MCF 10A (cell line): ENCODE measurements around the gene SFRP5. TPM values are rescaled to one million over a fixed set of nuclear protein-coding genes. Genes with fewer than 3 reads are reported as not detected.

Experiments
- BruUV-seq: library from RNA; stranded (reverse); fragments of 400-500 nt; replicated peaks from 2 replicates; lab custom pipeline; 2021; lab: Mats Ljungman, UMichigan
- CTCF ChIA-PET: fragments of 300-600 bp; sonication (Branson Sonifier 250); formaldehyde crosslinking; extraction: SDS; loops from one replicate; lab custom pipeline; 2021; ENCODE audit warnings: antibody characterized with exemption, inconsistent platforms; lab: Yijun Ruan, JAX
- POLR2A ChIA-PET: fragments of 300-600, 350-650 bp; sonication (Branson Sonifier 250); formaldehyde crosslinking; extraction: SDS; loops from one replicate; lab custom pipeline; 2020; ENCODE audit warnings: antibody characterized with exemption, inconsistent platforms; lab: Yijun Ruan, JAX
- DNase-seq: peaks from one replicate; pipeline ENCODE4 v3.0.0-alpha.2; 2018; ENCODE audit not compliant: unreplicated experiment
- H3K27ac Mint-ChIP-seq: one replicate; pipeline ENCODE4 v1.8.0; 2022; ENCODE audit warnings: mild to moderate bottlenecking, low read depth, mixed read lengths; ENCODE audit not compliant: unreplicated experiment
- H3K27me3 Mint-ChIP-seq: one replicate; pipeline ENCODE4 v1.8.0; 2022; ENCODE audit warnings: mixed read lengths; ENCODE audit not compliant: insufficient read depth, unreplicated experiment
- H3K36me3 Mint-ChIP-seq: one replicate; pipeline ENCODE4 v1.8.0; 2022; ENCODE audit warnings: mild to moderate bottlenecking, moderate library complexity, mixed read lengths; ENCODE audit not compliant: insufficient read depth, unreplicated experiment
- H3K4me1 Mint-ChIP-seq: one replicate; pipeline ENCODE4 v1.8.0; 2022; ENCODE audit warnings: mixed read lengths; ENCODE audit not compliant: insufficient read depth, unreplicated experiment
- H3K4me3 Mint-ChIP-seq: one replicate; pipeline ENCODE4 v1.8.0; 2022; ENCODE audit warnings: mild to moderate bottlenecking, moderate library complexity, mixed read lengths; ENCODE audit not compliant: unreplicated experiment
- H3K9me3 Mint-ChIP-seq: one replicate; pipeline ENCODE4 v1.8.0; 2022; ENCODE audit warnings: mixed read lengths; ENCODE audit not compliant: unreplicated experiment
- intact Hi-C: fragments of 100-400 bp; cut with micrococcal nuclease; formaldehyde crosslinking; loops from 2 replicates; pipeline ENCODE4 v1.14.1; 2022
- total RNA-seq: library from RNA; stranded (reverse); gene quantifications from 2 replicates; pipeline ENCODE4 v1.2.3, GENCODE V29; 2022
- TF ChIP-seq, protein P1 (sequence below): fragments of 200-600 bp; IDR thresholded peaks from one replicate; pipeline ENCODE4 v1.8.0; 2022; ENCODE audit warnings: antibody characterized with exemption, mild to moderate bottlenecking; ENCODE audit not compliant: unreplicated experiment

SFRP5 gene
- total RNA-seq, 1 experiment from 2014 or later: not detected

GRCh38 chr10:97765201-97765600 lies 6.6 kb downstream of the SFRP5 start:
- Mint-ChIP-seq H3K4me3 (no peak overlapping the region), H3K36me3 (peaks cover 15% of the 10 kb centered on the region), H3K9me3 (no peaks in the 10 kb centered on the region), H3K27me3 (peaks cover 10% of the 10 kb centered on the region), H3K4me1 (no peaks in the 10 kb centered on the region), H3K27ac (no peak overlapping the region)
- ChIA-PET POLR2A (no interaction called here), CTCF (interaction anchor here (0.8 to 2.4 kb wide), 5 partner anchors 21 to 63 kb away, joined by 3 to 11 read pairs (median 5); no protein-coding TSS in a partner anchor)
- intact Hi-C loops: no loop called here
- no TSS peak for BruUV-seq
- TF ChIP-seq, protein P1, sequence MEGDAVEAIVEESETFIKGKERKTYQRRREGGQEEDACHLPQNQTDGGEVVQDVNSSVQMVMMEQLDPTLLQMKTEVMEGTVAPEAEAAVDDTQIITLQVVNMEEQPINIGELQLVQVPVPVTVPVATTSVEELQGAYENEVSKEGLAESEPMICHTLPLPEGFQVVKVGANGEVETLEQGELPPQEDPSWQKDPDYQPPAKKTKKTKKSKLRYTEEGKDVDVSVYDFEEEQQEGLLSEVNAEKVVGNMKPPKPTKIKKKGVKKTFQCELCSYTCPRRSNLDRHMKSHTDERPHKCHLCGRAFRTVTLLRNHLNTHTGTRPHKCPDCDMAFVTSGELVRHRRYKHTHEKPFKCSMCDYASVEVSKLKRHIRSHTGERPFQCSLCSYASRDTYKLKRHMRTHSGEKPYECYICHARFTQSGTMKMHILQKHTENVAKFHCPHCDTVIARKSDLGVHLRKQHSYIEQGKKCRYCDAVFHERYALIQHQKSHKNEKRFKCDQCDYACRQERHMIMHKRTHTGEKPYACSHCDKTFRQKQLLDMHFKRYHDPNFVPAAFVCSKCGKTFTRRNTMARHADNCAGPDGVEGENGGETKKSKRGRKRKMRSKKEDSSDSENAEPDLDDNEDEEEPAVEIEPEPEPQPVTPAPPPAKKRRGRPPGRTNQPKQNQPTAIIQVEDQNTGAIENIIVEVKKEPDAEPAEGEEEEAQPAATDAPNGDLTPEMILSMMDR: no peak
- no peak for DNase-seq

DNA sequence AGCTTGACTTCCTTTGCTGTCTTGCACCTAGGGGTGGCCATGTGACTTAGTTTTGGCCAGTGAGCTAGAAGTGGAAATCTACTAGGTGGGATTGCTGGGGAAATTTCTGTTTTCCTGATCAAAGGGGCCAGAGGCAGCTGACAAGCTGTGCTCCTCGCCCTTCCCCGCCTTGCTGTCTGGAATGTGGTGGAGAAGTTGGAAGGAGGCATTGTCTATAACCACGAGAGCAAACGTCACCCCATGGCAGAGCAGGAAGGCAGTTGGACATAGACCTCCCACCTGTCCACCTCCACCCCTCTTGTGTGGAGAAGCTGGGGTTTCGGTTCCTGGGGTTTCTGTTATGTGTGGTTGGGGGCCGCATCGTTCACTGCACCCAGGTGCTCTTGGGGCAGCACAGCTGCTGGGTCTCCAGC lies 7.3 kb downstream of the SFRP5 start:
- Mint-ChIP-seq H3K4me1 (no peaks in the 10 kb centered on the region), H3K27me3 (peaks cover 3% of the 10 kb centered on the region), H3K36me3 (peaks cover 20% of the 10 kb centered on the region), H3K27ac (no peak overlapping the region), H3K4me3 (no peak overlapping the region), H3K9me3 (no peaks in the 10 kb centered on the region)
- no TSS peak for BruUV-seq
- DNase-seq: no peak
- ChIA-PET CTCF (interaction anchor here (0.8 to 2.4 kb wide), 5 partner anchors 20 to 104 kb away, joined by 3 to 11 read pairs (median 4); no protein-coding TSS in a partner anchor), POLR2A (interaction anchor here (0.7 to 1.2 kb wide), 2 partner anchors 9 to 28 kb away, joined by 3 read pairs; partner anchors contain the start of gene ZFYVE27)
- TF ChIP-seq, protein P1: no peak
- intact Hi-C loops: no loop called here

- no TSS peak for BruUV-seq
- Mint-ChIP-seq H3K4me1 (no peaks in the 10 kb centered on the region), H3K27me3 (no peaks in the 10 kb centered on the region), H3K4me3 (no peak overlapping the region), H3K27ac (no peak overlapping the region), H3K36me3 (peaks cover 25% of the 10 kb centered on the region), H3K9me3 (no peaks in the 10 kb centered on the region)
- ChIA-PET CTCF (interaction anchor here (0.8 to 1.5 kb wide), 4 partner anchors 20 to 105 kb away, joined by 3 to 5 read pairs (median 4); no protein-coding TSS in a partner anchor), POLR2A (interaction anchor here (0.7 to 1.2 kb wide), 2 partner anchors 9 to 27 kb away, joined by 3 read pairs; partner anchors contain the start of gene ZFYVE27)
- intact Hi-C loops: no loop called here
- no peak for DNase-seq
- TF ChIP-seq, protein P1: no peak
Observed at GRCh38 chr10:97763947-97764346, 7.9 kb downstream of the SFRP5 start.

DNA sequence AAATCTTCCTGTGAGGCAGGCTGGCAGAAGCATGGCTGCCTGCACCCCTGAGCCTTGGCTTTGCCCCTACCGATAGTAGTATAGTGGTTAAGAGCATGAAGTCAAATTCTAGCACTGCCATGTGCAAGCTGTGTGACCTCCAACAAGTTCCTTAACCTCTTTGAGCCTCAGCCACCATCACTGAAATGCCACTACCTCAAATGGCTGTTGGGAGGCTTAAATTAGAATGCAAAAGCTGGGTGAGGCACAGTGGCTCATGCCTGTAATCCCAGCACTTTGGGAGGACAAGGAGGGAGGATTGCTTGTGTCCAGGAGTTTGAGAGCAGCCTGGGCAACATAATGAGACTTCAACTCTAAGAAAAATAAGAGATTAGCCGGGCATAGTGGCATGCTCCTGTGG lies 8.4 kb downstream of the SFRP5 start:
- peaks cover 30% of the 10 kb centered on the region for H3K36me3 Mint-ChIP-seq
- TF ChIP-seq, protein P1: no peak
- no peaks in the 10 kb centered on the region for H3K9me3 Mint-ChIP-seq
- H3K27me3 Mint-ChIP-seq: no peaks in the 10 kb centered on the region
- ChIA-PET POLR2A (interaction anchor here (1.2 kb wide), 1 partner anchor 10 kb away, joined by 3 read pairs; no protein-coding TSS in a partner anchor), CTCF (interaction anchor here (0.8 to 5.2 kb wide), 2 partner anchors 106 to 324 kb away, joined by 3 to 33 read pairs; no protein-coding TSS in a partner anchor)
- no peak overlapping the region for H3K4me3 Mint-ChIP-seq
- intact Hi-C loops: no loop called here
- BruUV-seq: no TSS peak
- no peak for DNase-seq
- H3K27ac Mint-ChIP-seq: no peak overlapping the region
- no peaks in the 10 kb centered on the region for H3K4me1 Mint-ChIP-seq
